GM23338 (cell line): ENCODE results near the gene GPR153. TPM values are rescaled to one million over a fixed set of nuclear protein-coding genes. Genes with fewer than 3 reads are reported as not detected.

Source experiments
- ATAC-seq: fragments of 200-7000 bp; cut with Tn5 transposase; 3 replicates; pipeline ENCODE4 v1.9.1; 2020
- DNase-seq: peaks from one replicate; pipeline ENCODE4 v3.0.0-alpha.2; 2015; ENCODE audit warnings: low spot score
- H2AFZ ChIP-seq: fragments of 200-600 bp; sonication (generic); 2 replicates; pipeline ENCODE4 v1.8.0; 2016; ENCODE audit warnings: antibody characterized with exemption, mild to moderate bottlenecking, moderate library complexity
- H3F3A ChIP-seq: fragments of 200-600 bp; sonication (generic); replicated peaks from 2 replicates; pipeline ENCODE4 v1.8.0; 2017; ENCODE audit warnings: antibody characterized with exemption, mixed run types, low read depth
- H3K27ac ChIP-seq: fragments of 200-600 bp; sonication (generic); 2 replicates; pipeline ENCODE4 v1.6.1; 2016; ENCODE audit warnings: low read depth
- H3K27me3 ChIP-seq: fragments of 200-600 bp; sonication (generic); 2 replicates; pipeline ENCODE4 v1.8.0; 2016; ENCODE audit warnings: mild to moderate bottlenecking, mixed run types, moderate library complexity; ENCODE audit not compliant: insufficient read depth
- H3K36me3 ChIP-seq: fragments of 200-600 bp; sonication (generic); 2 replicates; pipeline ENCODE4 v1.8.0; 2016; ENCODE audit warnings: mild to moderate bottlenecking; ENCODE audit not compliant: insufficient read depth
- H3K4me1 ChIP-seq: fragments of 200-600 bp; sonication (generic); 2 replicates; pipeline ENCODE4 v1.8.0; 2016; ENCODE audit warnings: mild to moderate bottlenecking, moderate library complexity; ENCODE audit not compliant: insufficient read depth
- H3K4me2 ChIP-seq: fragments of 200-600 bp; sonication (generic); 2 replicates; pipeline ENCODE4 v1.7.1; 2017; ENCODE audit warnings: mixed run types
- H3K4me3 ChIP-seq: fragments of 200-600 bp; sonication (generic); 2 replicates; pipeline ENCODE4 v1.6.1; 2016; ENCODE audit warnings: mixed run types
- H3K79me2 ChIP-seq: fragments of 200-600 bp; sonication (generic); replicated peaks from 2 replicates; pipeline ENCODE4 v1.8.0; 2017; ENCODE audit warnings: mild to moderate bottlenecking; ENCODE audit not compliant: insufficient read depth
- H3K9me2 ChIP-seq: fragments of 200-600 bp; sonication (generic); 2 replicates; pipeline ENCODE4 v1.8.0; 2017; ENCODE audit not compliant: insufficient read depth
- H4K20me1 ChIP-seq: fragments of 200-600 bp; sonication (generic); replicated peaks from 2 replicates; pipeline ENCODE4 v1.8.0; 2017; ENCODE audit warnings: mild to moderate bottlenecking; ENCODE audit not compliant: insufficient read depth
- H3K27ac Mint-ChIP-seq: 2 replicates; pipeline ENCODE4 v1.8.0; 2020; ENCODE audit warnings: inconsistent platforms, mild to moderate bottlenecking, moderate library complexity, mixed read lengths
- H3K27me3 Mint-ChIP-seq: 3 replicates; pipeline ENCODE4 v1.8.0; 2022; ENCODE audit warnings: low read depth, mild to moderate bottlenecking, moderate library complexity, mixed read lengths, inconsistent platforms; ENCODE audit not compliant: insufficient read depth, poor library complexity
- H3K36me3 Mint-ChIP-seq: 3 replicates; pipeline ENCODE4 v1.8.0; 2021; ENCODE audit warnings: low read depth, mild to moderate bottlenecking, inconsistent platforms, moderate library complexity, mixed read lengths
- H3K4me1 Mint-ChIP-seq: 3 replicates; pipeline ENCODE4 v1.8.0; 2020; ENCODE audit warnings: mild to moderate bottlenecking, inconsistent platforms, mixed read lengths
- H3K4me3 Mint-ChIP-seq: 3 replicates; pipeline ENCODE4 v1.8.0; 2021; ENCODE audit warnings: moderate library complexity, mild to moderate bottlenecking, inconsistent platforms, mixed read lengths
- H3K9me3 Mint-ChIP-seq: 3 replicates; pipeline ENCODE4 v1.8.0; 2020; ENCODE audit warnings: moderate library complexity, mild to moderate bottlenecking, inconsistent platforms, mixed read lengths
- CTCF ChIP-seq, 2 experiments: fragments of 200-600 bp in 1 of 2; sonication (generic) in 1 of 2; conservative IDR thresholded peaks; 2 replicates each; pipeline versions ENCODE4 v1.5.1 to v1.6.1; 2016 to 2017; ENCODE audit warnings: antibody characterized with exemption in 2 of 2, low read depth in 2 of 2, mild to moderate bottlenecking in 2 of 2, moderate library complexity in 1 of 2
- ETS1 ChIP-seq: IDR thresholded peaks from 2 replicates; pipeline ENCODE4 v1.6.1; 2016; ENCODE audit warnings: antibody characterized with exemption
- EZH2 ChIP-seq: fragments of 200-600 bp; sonication (generic); IDR thresholded peaks from one replicate; pipeline ENCODE4 v1.8.0; 2017; ENCODE audit warnings: antibody characterized with exemption, mild to moderate bottlenecking, low read depth; ENCODE audit not compliant: unreplicated experiment
- EZH2phosphoT487 ChIP-seq: fragments of 200-600 bp; sonication (generic); IDR thresholded peaks from one replicate; pipeline ENCODE4 v1.8.1; 2018; ENCODE audit warnings: antibody characterized with exemption; ENCODE audit not compliant: unreplicated experiment
- JUNB ChIP-seq: IDR thresholded peaks from one replicate; pipeline ENCODE4 v1.6.1; 2016; ENCODE audit warnings: antibody characterized with exemption; ENCODE audit not compliant: unreplicated experiment
- POLR2AphosphoS5 ChIP-seq: IDR thresholded peaks from 2 replicates; pipeline ENCODE4 v1.6.1; 2016; ENCODE audit warnings: antibody characterized with exemption, low read depth
- ZNF114 ChIP-seq: fragments of 250-450 bp; sonication (Bioruptor Pico); IDR thresholded peaks from 2 replicates; pipeline ENCODE4 v1.5.0; 2020; ENCODE audit warnings: mild to moderate bottlenecking, moderate library complexity
- ZNF462 ChIP-seq: fragments of 250-450 bp; sonication (Bioruptor Pico); IDR thresholded peaks from 2 replicates; pipeline ENCODE4 v1.5.0; 2020; ENCODE audit warnings: mild to moderate bottlenecking, moderate library complexity
- polyA plus RNA-seq: library from polyadenylated mRNA; unstranded; fragments of >200 nt; fragmentation: Nextera tagmentation; extraction: Ambion mirVana; gene quantifications from 2 replicates; pipeline ENCODE4 v1.2.1, GENCODE V29; 2016
- total RNA-seq: library from RNA; depleted of rRNA; stranded (reverse); fragments of >200 nt; shearing (Covaris generic); gene quantifications from 2 replicates; pipeline ENCODE4 v1.2.3, GENCODE V29; 2014

Gene GPR153
- total and polyA plus RNA-seq, 2 experiments from 2014 or later: 1.3 to 9.0 TPM

GRCh38 chr1:6310116-6310848 lies 49.4 kb upstream of the GPR153 start:
- Histone ChIP-seq H3K4me3 (no peak overlapping the region), H4K20me1 (0 out of 2 replicates have a peak, but pooled peaks cover 6% of the 10 kb centered on the region), H3K9me2 (no peaks in the 10 kb centered on the region), H3F3A (0 out of 2 replicates have a peak, but pooled peaks cover 3% of the 10 kb centered on the region), H2AFZ (no peak overlapping the region), H3K27ac (no peak overlapping the region), H3K4me2 (no peak overlapping the region), H3K4me1 (no peaks in the 10 kb centered on the region), H3K27me3 (no peaks in the 10 kb centered on the region), H3K36me3 (no peaks in the 10 kb centered on the region), H3K79me2 (no peaks in the 10 kb centered on the region)
- H3K27me3 Mint-ChIP-seq: peaks cover 10% of the 10 kb centered on the region
- TF ChIP-seq EZH2phosphoT487 (no peak), JUNB (no peak), ZNF462 (CRISPR knock-in tag) (no peak), POLR2AphosphoS5 (no peak), EZH2 (no peak), CTCF (conservative IDR thresholded peaks at IDR 0.05; ENCODE audit: low read depth in 2 of 2) (no peak), ETS1 (no peak), ZNF114 (CRISPR knock-in tag) (no peak)
- H3K9me3 Mint-ChIP-seq: peaks cover 38% of the 10 kb centered on the region
- no peak for ATAC-seq
- H3K4me3 Mint-ChIP-seq: no peak overlapping the region
- no peaks in the 10 kb centered on the region; the same call in 2 of the 3 replicates for H3K4me1 Mint-ChIP-seq
- H3K36me3 Mint-ChIP-seq: peaks cover 61% of the 10 kb centered on the region
- no peak for DNase-seq
- H3K27ac Mint-ChIP-seq: no peak overlapping the region
